ENCODE measurements around the gene NUDCD3.
A peak's percentile ranks its signal among the peaks of the same experiment; 100 is the strongest.

The NUDCD3 gene

DNA sequence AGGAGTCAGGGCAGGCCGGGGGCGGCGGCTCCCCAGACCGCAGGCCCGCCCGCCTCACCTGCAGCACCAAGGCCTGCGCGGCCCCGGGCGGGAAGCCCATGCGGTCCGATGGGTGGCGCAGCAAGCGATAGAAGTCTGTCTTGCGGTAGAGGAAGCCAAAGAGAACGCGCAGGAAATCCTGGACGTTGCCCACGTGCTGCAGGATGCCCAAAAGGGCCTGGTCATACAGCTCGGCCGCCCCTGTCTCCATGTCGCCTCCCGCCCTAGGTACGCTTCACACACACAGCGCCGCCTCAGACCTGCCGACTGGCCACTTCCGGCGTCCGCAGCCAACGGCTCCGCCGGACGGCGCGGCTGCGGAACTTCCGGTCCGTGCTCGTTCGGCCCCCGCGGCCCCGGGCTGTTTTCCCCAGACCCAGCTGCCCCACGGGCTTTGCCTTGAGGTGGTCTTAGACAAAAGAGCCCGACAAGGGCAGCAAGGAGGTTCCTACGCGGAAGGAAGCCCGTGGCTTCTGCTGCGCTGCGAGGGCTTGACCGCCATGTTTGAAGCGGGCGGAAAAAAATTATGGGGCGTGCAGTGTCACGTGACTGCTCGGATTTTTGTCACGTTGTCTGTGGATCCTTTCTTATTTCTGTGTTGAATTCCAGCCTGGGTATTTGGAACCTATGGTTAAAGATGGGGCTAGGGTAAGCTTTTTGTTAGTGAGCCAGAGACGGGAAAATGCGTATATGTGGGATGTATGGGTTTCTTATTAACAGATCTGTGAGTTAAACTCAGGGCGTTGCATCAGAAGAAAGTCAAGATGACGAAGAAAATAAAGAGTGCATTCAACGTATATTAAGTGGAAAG, at the start of gene NUDCD3:
TSS of gene NUDCD3 (minus strand) at position 308 of the 850 bp plus-strand sequence. CDS start at position 250, 58 bp downstream.
- peak; percentile 93 for DNase-seq

DNA sequence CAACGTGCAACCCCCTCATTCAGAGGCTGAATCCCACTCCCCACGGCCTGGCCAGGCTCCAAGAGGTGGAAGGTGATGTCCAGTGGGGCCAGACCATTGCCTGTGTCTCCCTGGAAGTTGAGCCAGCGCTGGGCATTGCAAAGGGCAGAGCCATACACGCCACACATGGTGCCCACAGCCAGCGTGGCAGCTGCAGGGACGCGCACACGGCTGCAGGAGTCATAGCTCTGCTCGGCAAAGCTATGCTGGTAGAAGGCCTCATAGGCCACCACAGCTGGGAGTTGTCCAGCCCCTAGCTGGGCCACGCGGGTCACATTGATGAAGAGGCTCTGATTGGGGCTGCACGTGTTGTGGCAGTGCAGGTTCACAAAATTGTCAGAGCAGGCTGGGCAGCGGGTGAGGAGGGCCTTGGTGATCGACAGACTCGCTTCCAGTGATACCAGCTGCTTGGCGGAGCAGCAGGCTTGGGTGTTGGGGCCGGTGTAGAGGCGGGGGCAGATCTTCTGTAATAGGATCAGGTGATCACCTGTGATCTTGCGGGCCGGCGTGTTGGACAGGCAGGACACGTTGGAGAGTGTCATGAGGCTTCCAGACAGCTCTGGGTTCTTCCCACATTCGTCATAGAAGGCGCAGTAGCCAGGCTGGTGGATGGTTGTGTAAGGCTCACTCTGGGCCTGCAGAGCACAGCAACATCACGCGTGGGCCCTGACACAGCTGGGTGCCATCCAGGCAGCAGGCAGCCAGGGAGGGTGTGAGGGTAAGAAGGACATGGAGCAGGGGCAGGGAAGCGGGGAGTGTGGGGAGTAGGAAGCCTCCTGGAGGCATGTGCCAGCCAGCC, 49.4 kb upstream of the NUDCD3 start:
- no peak for DNase-seq

DNA sequence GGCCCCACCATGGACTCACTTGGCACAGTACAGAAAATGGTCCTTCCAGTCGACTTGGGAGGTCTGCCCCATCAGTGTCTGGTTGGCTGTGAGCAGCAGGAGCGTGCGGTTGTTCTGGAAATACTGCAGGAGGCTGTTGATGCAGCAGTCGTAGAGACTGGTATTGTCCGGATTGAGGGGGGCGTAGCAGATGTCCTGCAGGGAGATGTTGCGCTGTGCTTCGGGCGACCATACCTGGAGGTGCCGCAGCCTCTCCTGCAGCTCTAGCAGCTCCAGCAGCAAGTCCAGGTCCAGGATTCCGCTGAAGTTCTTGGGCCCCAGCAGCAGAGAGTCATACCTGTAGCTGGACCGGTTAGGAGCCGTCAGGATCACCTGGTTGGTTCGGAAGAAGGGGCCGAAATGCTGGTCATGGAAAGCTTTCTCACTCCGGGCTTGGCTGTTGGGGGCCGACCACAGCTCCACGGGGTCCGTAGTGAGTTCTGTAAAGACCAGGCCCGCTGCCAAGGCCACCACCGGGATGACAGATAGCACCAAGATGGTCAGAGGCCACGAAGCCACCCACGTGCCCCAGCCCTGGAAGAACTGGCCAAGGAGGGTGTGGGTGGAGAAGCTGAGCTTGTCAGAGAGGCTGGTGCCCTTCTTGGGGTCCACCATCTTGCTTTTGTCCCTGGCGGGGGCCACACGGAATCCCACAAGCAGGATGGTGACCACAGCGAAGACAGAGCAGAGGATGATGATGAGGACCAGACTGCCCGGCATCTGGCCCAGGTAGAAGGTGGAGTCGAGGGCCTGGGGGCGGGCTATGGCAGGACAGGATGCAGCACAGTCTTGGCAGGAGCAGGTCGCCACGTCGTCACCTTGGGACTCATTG, 48.6 kb upstream of the NUDCD3 start:
- no peak for DNase-seq

DNA sequence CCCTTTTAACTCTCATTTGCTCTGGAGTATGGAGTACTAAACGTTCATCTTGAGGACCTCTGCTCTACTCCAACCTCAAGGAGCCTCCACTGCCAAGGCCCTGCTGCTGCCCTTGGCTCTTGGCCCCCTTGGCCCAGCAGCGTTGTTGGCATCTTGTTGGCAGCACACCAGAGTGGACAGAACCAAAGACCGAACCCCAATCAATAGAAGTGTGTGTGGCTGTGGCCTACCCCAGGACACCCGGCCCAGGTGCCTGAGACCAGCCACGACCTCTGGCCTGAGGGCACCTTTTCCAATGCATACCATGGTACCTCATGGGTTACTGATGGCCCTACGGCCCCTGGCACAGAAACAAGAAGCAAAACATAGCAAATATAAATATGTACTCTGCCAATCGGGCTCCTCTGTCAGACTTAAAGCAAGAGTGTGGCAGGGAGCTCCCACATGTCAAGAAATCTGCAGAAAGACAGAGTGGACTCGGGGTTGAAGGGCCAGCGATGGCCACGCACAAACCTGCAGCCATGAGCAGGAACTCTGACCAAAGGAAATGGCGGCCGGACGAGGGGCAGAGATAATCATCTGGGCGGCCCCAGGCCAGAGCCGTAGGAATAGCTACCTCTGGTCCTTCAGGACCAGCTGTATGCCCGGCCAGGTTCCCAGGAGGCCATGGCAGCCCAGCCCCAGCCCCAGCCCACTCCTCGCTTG, 47.8 kb upstream of the NUDCD3 start:
- no peak for DNase-seq

DNA sequence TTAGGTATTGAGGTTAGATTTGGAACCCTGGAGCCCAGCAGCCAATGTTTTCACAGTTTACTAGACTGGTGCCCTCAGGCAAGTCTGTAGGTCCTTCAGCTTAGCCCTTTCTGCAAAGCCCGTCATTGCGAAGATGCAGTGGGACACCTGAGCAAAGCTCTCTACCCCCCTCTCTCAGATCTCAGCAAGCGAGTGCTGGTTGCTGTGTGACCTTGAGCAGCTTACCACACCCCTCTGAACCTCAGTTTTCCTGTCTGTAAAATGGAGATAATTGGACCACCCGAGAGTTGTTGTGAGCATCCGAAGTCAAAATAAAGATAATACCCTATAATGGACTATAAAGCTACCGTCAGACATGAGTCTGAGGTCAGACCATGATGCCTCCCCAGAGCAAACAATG, 47.0 kb upstream of the NUDCD3 start:
- DNase-seq = no peak

DNA sequence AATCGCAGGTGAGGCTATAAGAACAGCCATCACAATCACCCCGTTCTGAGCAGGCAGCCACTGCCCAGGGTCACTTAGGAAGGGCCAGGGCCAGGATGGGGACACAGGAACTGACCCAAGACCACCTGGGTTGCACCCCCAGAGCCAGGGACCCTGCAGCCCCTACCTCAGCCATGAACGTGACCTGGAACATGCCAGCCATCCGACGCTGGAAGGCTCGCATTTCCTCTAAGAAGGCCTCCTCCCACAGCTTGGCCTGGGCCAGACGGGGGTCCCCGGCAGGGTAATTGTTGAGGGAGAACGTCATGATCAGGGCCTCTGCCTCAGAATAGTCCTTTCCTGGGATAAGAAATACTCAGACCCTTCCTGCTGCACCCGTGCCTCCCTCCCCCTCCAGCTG, 45.6 kb upstream of the NUDCD3 start:
- DNase-seq = no peak

DNA sequence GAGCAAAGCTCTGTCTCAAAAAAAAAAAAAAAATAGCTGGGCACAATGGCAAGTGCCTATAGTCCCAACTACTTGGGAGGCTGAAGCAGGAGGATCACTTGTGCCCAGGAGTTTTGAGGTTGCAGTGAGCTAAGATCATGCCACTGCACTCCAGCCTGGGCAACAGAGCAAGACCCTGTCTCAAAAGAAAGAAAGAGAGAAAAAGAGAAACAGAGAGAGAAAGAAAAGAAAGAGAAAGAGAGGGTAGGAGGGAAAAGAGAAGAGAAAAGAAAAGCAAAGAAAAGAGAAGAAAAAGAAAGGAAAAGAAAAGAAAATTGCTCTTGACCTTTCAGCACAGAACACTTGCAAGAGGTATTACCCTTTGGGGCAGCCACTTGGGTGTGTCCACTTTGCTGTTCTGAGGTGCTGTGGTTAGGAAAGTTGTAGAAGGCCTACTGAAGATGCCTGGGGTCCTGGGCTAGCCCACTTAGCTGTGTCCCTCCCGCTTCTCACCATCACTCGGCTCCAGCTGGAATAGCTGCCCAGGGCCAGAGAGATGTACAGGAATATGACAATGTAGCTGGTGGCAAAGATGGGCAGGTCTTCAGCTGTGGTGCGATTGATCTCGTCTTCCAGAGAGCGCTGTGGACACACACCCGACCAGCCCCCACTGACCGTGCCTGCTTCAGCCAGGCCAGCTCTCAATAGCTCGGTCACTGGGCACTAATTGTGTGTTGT, 45.0 kb upstream of the NUDCD3 start:
- no peak for DNase-seq

DNA sequence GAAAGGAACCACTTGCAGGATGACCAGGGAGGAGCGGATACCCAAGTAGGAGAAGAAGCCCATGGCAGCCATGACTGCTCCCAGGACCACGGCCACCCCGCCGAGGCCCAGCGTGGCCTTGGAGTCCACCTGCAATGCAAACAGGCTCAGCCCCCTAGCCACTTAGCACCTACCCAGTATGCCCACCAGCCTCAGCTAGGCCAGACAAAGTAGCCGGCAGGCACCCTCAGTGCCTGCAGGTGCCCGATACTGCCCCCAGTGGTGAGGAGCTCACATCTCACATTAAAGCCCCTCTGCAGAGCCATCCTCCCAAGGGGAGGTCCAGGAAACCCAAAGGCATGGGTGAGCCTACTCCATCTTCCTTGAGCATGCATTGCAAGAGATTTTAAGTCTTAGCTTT, 44.0 kb upstream of the NUDCD3 start:
- DNase-seq = peak; percentile 49

DNA sequence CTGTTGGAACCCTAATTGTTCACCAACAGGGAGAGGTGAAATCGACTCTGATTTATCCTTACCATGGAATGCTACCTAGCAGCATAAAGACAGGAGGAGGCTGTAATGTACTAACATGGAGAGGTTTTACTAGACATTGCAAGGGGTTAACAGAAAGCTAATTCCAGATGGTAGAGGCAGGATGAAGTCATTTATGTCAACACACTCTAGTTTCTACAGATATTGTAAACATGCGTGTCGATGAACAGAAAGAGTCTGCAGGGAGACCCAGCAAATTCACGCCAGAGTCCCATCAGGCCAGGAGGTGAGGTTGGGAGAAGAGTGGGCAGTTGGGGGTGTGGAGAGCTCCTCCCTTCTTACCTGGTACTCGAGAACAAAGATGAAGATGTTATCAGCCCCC, 43.6 kb upstream of the NUDCD3 start:
- peak; percentile 73 for DNase-seq

DNA sequence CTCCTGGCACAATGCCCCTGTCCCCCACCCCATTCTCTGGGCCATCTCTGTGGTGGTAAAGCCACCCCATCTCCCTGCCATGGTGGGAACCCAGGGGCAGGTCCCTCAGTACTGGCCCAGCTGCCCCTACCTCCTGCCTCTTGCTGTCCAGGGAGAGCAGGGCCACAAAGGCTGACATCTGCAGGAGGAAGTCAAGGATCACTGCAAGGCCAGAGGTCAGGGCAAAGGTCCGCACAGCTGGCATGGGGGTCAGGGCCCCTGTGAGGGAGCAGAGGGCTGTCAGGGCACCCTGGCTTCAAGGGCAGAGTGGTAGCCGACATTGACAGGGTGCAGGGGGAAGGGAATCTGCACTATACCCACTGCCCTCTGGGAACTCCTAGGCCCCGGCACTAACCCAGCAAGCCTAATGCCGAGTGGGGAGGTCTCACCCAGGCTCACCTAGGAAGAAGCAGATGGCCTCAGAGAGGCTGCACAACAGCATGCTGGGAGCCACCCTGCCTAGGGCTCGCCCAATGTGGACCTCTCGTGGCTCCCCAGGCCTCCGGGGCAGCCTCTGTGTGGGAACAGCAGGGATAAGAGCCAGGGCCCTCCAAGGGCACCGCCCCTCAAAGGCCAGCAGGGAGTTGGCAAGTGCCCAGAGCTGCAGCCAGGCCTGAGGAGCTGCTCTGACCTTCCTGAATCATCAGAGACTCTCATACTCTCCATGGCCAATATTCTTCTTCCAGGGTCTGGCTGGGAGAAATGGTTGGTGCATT, 43.0 kb upstream of the NUDCD3 start:
- peak; percentile 73 for DNase-seq

DNA sequence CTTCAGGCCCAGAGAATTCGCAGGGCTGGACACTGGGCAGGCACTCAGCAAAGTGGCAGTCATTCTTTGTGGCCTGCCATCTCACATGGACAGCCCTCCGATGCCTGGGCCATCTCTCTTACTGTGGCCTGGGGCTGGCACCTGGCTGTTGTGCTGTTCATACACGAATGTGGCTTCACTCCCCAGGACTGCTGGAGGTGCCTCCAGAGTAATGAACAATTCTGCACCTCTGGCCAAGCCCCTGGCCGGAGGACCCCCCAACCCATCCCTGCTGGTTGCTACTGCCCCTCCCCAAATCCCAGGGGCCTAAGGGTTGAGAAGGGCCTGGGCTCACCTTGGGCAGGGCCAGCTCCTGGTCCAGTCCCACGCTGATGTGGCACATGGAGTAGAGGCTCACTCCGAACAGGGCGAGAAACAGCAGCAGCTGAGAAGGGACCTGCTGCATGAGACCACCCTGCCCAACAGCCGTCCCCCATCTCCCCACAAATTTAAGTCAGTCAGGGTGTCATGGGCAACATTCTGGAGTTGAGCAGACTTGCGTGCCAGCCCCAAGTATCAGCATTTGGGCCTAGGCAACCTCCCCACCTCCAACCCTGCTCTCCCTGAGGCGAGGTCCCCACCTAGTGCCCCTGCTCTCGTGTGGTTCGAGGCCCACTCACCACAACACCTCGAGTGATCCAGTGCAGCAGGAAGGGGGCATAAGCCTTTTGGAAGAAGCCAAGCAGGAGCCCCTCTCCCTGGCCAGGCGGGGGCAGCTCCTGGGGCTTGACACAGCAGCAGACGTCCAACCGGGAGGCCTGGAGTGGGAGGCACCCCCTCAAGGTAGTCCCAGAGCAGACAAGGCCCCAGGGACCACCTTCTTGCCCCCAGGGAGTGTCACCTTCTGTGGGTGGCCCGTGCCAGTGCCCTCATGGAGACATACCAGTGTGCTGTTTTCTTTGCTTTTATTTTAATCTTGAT, 41.2 kb upstream of the NUDCD3 start:
- DNase-seq = no peak

DNA sequence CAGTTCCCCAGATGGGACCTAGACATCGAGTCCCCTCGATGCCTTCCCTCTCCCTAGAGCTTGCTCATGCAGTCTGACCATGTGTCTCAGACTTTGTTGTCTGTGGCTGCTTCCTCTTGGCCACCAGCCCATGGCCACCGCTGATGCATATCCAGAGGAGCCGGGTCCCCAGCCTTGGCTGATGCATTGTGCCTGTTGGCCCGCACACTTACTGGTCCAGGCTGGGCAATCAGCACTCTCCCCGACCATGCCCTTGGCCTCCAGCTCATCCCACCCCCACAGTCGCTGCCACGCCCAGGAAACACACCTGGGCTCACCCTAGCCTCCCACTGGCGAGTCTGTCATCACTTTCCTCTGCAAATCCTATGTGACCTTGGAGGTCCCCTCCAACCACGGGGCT, 40.5 kb upstream of the NUDCD3 start:
- no peak for DNase-seq

DNA sequence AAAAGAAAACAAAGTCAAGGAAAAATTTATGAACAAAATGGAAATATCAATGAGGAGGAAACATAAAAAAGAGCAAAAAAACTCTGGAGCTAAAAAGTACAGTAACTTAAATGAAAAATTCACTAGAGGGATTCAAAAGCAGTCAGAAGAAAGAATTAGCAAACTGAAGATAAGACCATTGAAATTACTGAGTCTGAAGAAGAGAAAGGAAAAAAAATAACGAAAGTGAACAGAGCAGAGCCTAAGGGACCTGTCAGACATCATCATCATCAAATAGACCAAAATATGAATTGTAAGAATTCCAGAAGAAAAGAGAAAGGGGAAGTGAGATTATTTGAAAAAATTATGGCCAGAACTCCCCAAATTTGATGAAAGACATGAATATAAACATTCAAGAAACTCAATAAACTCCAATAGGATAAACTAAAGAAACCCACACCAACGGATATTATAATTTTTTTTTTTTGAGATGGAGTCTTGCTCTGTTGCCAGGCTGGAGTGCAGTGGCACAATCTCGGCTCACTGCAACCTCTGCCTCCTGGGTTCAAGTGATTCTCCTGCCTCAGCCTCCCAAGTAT, 34.4 kb upstream of the NUDCD3 start:
- no peak for DNase-seq

DNA sequence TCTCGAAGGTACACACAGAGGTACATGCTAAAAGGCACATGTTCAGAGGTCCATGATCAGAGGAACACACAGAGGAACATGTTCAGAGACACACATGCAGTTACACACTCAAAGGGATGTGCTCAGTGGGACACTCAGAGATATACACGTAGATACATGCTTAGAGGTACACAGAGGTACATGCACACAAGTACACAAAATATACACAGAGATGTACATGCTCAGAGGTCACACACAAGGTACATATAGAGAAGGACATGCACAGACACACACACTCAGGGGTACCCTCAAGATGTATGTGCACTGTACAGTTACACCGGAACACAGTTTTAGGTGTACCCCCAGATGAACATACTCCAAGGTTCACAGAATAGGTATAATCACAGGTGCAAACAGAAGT, 31.9 kb upstream of the NUDCD3 start:
- no peak for DNase-seq

DNA sequence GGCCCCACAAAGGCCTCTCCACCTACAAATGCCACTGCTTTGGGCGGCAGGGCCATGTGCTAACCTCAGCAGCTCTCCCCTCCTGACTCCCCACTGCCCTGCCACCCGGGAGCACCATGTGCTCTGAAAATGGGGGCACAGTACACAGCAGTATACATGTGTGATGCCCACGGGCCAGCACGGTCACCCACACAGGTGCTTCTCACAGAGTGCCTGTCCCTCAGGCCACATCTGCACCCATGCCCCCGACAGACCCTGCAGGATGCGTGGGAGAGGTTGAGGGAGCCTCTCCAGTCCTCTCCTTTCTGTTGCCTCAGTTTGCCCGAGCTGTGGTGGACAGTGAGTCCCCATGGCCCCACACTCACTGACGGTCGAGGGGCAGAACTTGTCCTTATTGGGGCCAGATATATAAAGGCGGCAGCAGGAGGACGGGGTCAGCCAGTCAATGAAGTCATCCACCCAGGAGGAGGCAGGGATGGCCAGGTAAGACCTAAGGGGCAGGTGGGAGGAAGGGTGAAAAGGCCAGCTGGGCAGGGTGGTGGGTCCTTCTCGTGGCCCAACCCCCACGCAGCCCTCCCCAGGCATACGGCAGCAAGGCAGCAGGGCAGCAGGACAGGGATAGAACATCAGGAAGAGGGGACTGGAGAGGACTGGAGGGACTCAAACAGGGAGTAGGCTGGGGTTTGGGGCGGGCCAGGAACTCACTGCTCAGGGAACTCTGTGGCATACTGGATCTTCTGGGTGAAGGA, 31.1 kb upstream of the NUDCD3 start:
- DNase-seq = no peak

DNA sequence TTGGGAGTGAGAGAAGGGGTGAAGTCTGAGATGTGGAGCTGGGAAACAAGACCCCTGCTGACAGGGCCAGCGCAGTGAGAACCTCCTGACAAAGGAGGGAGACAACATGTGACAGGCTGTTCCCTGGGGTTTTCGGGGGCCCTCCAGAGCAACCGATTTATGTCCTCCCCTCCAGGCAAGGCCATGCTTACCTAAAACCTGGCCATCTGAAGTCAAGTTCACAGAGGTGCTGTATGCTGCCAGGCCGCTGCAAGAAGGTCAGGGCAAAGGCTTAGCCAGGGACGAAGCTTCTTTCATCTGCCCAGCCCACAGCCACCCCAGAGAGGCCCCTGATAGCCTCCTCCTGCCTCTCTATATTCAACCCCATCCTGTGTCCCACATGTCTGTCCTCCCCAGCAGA, 30.1 kb upstream of the NUDCD3 start:
- no peak for DNase-seq

DNA sequence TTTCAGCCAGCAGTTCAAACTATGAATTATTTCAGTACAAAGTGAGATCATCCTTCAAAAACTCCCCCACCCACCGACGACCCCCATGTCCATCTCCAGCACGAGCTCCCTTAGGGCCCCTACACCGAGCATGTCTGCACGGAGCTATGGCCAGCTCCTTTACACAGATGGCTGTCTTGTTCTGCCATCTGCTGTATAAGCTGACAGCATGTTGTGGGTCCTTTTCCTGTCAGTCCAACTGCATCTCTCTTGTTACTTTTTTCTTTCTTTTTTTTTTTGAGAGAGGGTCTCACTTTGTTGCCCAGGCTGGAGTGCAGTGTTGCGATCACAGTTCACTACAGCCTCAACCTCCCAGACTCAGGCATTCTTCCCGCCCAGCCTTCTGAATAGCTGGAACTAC, 29.1 kb upstream of the NUDCD3 start:
- no peak for DNase-seq

DNA sequence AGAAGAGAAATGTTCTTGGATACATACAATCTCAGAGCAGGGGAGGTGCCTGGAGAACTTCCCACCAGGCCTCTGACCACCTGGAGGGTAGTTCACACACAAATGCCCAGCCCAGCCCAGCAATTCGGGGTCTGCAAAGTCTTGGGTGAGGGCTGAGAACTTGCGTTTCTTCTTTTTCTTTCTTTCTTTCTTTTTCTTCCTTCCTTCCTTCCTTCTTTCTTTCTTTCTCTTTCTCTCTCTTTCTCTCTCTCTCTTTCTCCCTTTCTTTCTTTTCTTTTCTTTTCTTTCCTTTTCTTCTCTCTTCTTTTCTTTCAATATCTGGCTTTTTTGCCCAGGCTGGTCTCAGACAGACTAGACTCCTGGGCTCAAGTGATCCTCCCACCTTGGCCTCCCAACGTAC, 28.3 kb upstream of the NUDCD3 start:
- DNase-seq = no peak

DNA sequence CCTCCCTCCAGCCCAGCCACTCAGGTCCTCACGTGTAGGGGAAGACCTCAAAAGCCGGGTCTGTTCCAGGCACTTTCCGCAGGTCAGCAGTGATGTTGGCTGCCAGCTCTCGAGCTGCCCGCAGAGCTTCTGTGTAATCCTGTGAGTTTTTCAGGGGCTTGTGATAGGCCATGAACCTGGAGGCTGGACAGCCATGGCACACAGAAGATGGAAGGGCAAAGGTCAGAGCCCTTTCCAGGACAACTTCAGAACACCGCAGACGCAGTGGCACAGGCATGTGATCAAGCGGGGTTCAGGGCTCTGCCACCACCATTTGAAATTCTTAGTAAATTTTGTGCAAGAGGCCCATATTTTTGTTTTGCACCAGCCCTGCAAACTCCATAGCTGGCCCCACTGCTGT, 26.7 kb upstream of the NUDCD3 start:
- no peak for DNase-seq
